Uterus (tissue), 4 donors: ENCODE measurements around the gene AGPAT2. TPM values are rescaled to one million over a fixed set of nuclear protein-coding genes. Genes with fewer than 3 reads are reported as not detected.

Experiments
- DNase-seq, 2 donors: peaks; one replicate each; pipeline ENCODE4 v3.0.0-alpha.2; 2019 to 2020
- H3K27ac ChIP-seq, 2 donors: fragments of 200-600 bp; sonication (generic); 1 replicate in 1 of 2; 2 replicates in 1 of 2; pipeline ENCODE4 v1.5.1; 2016 to 2018
- H3K27me3 ChIP-seq, 2 donors: fragments of 200-600 bp; sonication (generic); one replicate each; pipeline ENCODE4 v1.5.1; 2018 to 2019; ENCODE audit warnings: control low read depth in 1 of 2
- H3K36me3 ChIP-seq, 2 donors: fragments of 200-600 bp; sonication (generic); one replicate each; pipeline ENCODE4 v1.5.1; 2019; ENCODE audit warnings: control low read depth in 1 of 2
- H3K4me1 ChIP-seq, 2 donors: fragments of 200-600 bp; sonication (generic); one replicate each; pipeline ENCODE4 v1.5.1; 2018 to 2019; ENCODE audit warnings: control low read depth in 1 of 2
- H3K4me3 ChIP-seq, 2 donors: fragments of 200-600 bp; sonication (generic); 1 replicate in 1 of 2; 2 replicates in 1 of 2; pipeline ENCODE4 v1.5.1; 2018 to 2019; ENCODE audit warnings: mild to moderate bottlenecking in 1 of 2
- H3K9me3 ChIP-seq, 2 donors: fragments of 200-600 bp; sonication (generic); one replicate each; pipeline ENCODE4 v1.5.1; 2019; ENCODE audit warnings: control low read depth in 1 of 2
- POLR2A ChIP-seq, 2 donors: fragments of 450-650 bp; IDR thresholded peaks; one replicate each; pipeline ENCODE4 v1.6.1; 2016; ENCODE audit warnings: antibody characterized with exemption in 2 of 2, mild to moderate bottlenecking in 1 of 2, moderate library complexity in 1 of 2
- intact Hi-C: fragments of 100-400 bp; cut with DNase I; formaldehyde crosslinking; loops from one replicate; pipeline ENCODE4 v1.15.1; 2023; ENCODE audit warnings: low total_unique reads
- total RNA-seq, 4 donors: library from RNA; depleted of rRNA in 3 of 4; stranded (reverse); fragments of >200 nt in 3 of 4; gene quantifications; one replicate each; pipeline versions ENCODE4 v1.1.0 to v1.2.4, GENCODE V29; 2014 to 2023
- TF ChIP-seq, protein P1 (sequence below), 4 experiments: fragments of 200-600 bp in 2 of 4; fragments of 450-650 bp in 2 of 4; sonication (generic) in 2 of 4; IDR thresholded peaks; one replicate each; pipeline ENCODE4 v1.5.1; 2016 to 2019; ENCODE audit warnings: antibody characterized with exemption in 4 of 4, mild to moderate bottlenecking in 2 of 4, moderate library complexity in 1 of 4
- donor health status: DM: yes; HTN: yes; CAD: no.

AGPAT2 gene
- total RNA-seq, 4 donors from 2014 or later = 22.7 to 45.1 (median 38.6) TPM

DNA sequence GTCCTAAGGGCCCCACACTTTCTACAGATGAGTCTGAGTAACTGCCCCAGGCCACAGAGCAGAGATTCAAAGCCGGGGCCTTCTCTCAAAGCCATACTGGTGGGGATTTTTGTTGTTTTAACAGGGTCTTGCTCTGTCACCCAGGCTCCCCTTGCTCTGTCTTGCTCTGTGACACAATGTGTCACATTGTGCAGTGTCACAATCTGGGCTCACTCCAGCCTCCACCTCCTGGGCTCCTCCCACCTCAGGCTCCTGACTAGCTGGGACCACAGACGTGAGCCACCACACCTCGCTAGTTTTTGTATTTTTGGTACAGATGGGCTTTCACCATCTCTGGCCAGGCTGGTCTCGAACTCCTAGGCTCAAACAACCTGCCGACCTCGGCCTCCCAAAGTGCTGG lies 8.6 kb downstream of the AGPAT2 start:
- intact Hi-C loops = no loop called here
- Histone ChIP-seq H3K36me3 (no peaks in the 10 kb centered on the region), H3K27ac (no peak overlapping the region), H3K9me3 (no peaks in the 10 kb centered on the region), H3K27me3 (no peaks in the 10 kb centered on the region), H3K4me1 (no peaks in the 10 kb centered on the region), H3K4me3 (no peak overlapping the region)
- DNase-seq = no peak
- TF ChIP-seq, protein P1, sequence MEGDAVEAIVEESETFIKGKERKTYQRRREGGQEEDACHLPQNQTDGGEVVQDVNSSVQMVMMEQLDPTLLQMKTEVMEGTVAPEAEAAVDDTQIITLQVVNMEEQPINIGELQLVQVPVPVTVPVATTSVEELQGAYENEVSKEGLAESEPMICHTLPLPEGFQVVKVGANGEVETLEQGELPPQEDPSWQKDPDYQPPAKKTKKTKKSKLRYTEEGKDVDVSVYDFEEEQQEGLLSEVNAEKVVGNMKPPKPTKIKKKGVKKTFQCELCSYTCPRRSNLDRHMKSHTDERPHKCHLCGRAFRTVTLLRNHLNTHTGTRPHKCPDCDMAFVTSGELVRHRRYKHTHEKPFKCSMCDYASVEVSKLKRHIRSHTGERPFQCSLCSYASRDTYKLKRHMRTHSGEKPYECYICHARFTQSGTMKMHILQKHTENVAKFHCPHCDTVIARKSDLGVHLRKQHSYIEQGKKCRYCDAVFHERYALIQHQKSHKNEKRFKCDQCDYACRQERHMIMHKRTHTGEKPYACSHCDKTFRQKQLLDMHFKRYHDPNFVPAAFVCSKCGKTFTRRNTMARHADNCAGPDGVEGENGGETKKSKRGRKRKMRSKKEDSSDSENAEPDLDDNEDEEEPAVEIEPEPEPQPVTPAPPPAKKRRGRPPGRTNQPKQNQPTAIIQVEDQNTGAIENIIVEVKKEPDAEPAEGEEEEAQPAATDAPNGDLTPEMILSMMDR (IDR thresholded peaks at IDR 0.05) = no peak
- no peak for TF ChIP-seq POLR2A (IDR thresholded peaks at IDR 0.05)

DNA sequence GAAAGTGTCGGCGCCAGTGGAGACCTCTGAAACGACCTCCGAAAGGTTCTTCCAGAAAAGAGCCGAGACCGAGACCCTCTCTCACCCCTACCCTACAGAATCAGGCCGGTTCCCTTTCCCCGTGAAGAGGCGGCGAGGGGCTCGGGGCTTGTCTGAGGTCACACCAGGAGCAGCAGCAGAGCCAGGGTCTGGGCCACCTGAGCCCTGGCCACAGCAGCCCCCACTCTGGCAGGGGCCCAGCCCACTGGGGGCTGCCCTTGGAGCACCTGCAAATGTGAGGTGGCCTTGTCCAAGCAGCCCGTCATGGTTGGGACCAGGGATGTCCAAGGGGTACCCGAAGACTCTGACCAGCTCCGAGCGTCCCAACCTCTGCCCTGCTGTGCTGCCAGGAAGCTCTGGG lies 9.2 kb downstream of the AGPAT2 start:
- no peak overlapping the region for H3K4me3 ChIP-seq
- H3K36me3 ChIP-seq = no peaks in the 10 kb centered on the region
- H3K4me1 ChIP-seq = no peaks in the 10 kb centered on the region
- intact Hi-C loops = no loop called here
- TF ChIP-seq POLR2A (IDR thresholded peaks at IDR 0.05) = no peak
- TF ChIP-seq, protein P1 (IDR thresholded peaks at IDR 0.05) = no peak
- H3K27ac ChIP-seq = no peak overlapping the region
- H3K27me3 ChIP-seq = no peaks in the 10 kb centered on the region
- no peak for DNase-seq
- no peaks in the 10 kb centered on the region for H3K9me3 ChIP-seq

DNA sequence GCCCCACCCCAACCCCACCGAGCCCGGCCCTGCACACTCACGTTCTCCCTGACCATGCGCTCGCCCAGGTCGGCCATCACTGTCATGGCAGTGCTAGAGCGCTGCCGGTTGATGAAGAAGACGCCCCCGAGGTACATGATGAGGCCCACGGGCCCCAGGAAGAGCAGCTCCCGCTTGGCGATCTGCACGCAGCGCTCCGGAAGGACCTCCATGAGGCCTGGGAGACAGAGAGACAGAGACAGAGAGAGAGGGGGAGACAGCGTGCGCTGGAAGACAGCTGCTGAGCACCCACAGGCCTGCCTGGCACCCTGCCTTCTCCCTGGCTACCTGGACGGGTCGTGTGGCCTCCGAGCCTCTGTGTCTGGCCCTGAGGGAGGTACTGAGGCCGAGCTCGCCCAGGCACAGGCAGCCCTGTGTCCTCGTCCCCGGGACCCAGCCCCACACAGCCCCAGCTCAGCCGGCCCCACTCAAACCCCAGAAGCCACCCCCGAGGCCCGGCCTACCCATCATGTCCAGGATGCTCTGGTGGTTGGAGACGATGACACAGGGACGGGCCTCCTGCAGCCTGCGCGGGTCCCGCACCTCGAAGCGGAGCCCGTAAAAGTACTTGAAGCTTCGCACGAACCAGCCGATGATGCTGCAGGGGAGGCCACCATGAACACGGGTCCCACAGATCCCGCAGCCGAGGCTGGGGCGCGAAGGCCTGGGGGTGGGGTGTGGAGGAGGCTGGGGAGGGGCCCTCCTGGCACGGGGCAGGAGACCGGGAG lies 10.2 kb downstream of the AGPAT2 start:
- no peaks in the 10 kb centered on the region for H3K36me3 ChIP-seq
- DNase-seq = no peak
- TF ChIP-seq, protein P1 (IDR thresholded peaks at IDR 0.05) = no peak
- H3K4me3 ChIP-seq = no peak overlapping the region
- H3K27me3 ChIP-seq = no peaks in the 10 kb centered on the region
- H3K9me3 ChIP-seq = no peaks in the 10 kb centered on the region
- no peak overlapping the region for H3K27ac ChIP-seq
- intact Hi-C loops = no loop called here
- no peaks in the 10 kb centered on the region for H3K4me1 ChIP-seq

- no peaks in the 10 kb centered on the region for H3K36me3 ChIP-seq
- TF ChIP-seq POLR2A (IDR thresholded peaks at IDR 0.05) = no peak
- TF ChIP-seq, protein P1 (IDR thresholded peaks at IDR 0.05) = no peak
- H3K27me3 ChIP-seq = no peaks in the 10 kb centered on the region
- no peak for DNase-seq
- intact Hi-C loops = no loop called here
- no peaks in the 10 kb centered on the region for H3K9me3 ChIP-seq
- H3K4me1 ChIP-seq = peaks cover 0 to 4% of the 10 kb centered on the region in 2 donors
- no peak overlapping the region for H3K27ac ChIP-seq
- no peak overlapping the region for H3K4me3 ChIP-seq
These were observed 10.9 kb downstream of the AGPAT2 start for GRCh38 chr9:136676297-136676794.

DNA sequence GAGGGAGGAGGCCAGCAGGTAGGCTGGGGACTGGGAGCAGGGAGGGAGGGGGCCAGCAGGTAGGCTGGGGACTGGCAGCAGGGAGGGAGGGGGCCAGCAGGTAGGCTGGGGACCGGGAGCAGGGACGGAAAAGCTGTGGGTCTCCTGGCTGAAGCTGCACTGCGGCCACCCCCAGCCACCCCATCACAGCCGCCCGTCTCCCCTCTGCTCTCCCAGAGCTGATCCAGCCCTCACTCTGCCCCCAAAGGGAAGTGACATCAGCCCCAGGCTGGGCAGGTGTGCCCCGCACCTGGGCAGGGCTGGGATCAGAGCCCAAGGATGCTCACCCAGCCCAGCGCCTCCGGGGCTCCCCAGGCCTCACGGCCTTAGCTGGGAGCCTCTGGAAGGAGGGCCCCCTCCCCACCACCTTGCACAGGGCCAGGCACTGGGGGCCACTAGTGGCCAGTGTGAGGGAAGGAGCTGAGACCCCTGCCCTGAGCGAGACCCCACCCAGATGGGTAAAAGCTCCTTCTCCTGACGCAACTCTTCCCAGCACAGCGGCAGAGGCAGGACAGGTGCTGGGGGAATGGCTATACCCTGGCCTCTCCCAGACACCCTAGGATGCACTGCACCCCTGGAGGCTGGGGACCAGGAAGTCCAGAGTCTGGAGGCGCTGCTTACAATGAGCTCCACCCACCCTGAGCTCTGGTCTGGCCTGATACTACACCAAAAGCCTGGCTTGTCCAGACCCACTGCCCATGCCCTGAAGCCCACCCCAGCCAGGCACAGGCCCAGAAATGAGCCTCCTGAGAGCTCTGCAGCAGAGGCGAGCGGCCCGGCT lies 11.6 kb downstream of the AGPAT2 start:
- H3K27me3 ChIP-seq = no peaks in the 10 kb centered on the region
- no peaks in the 10 kb centered on the region for H3K9me3 ChIP-seq
- TF ChIP-seq, protein P1 (IDR thresholded peaks at IDR 0.05) = no peak
- no peak for TF ChIP-seq POLR2A (IDR thresholded peaks at IDR 0.05)
- no peak for DNase-seq
- H3K27ac ChIP-seq = no peak overlapping the region
- H3K4me1 ChIP-seq = peaks cover 0 to 7% of the 10 kb centered on the region in 2 donors
- intact Hi-C loops = no loop called here
- no peaks in the 10 kb centered on the region for H3K36me3 ChIP-seq
- H3K4me3 ChIP-seq = no peak overlapping the region
